Measurements from ENCODE around the gene AJM1. TPM values are rescaled to one million over a fixed set of nuclear protein-coding genes. Genes with fewer than 3 reads are reported as not detected.

Gene AJM1
- total RNA-seq, 1 experiment from 2014 or later, result 1.8 TPM

DNA sequence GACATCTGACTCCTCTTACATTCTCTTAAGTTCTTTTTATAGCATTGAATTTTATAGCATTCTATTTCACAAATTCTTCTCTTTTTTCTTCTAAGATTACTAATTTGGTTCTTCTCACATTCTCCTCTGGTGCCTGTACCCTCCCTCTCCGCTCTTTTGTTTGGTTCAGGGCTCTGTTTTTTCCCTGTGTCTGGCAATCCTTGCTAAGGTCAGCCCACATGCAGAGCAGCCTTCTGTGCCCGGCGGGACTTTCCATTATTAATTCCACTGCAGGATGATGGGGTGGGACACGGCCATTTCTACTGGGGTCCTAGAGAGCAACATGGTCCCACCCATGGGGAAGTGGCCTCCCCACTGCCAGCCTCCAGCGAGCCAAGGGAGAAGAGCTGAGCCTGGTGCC is 34.2 kb downstream of the AJM1 start:
- Histone ChIP-seq H3K79me1 (ENCODE audit: insufficient read depth, low read depth, low read length, poor library complexity, severe bottlenecking) (no peaks in the 10 kb centered on the region), H3K27me3 (ENCODE audit: insufficient read depth, low read length) (no peaks in the 10 kb centered on the region), H2BK5ac (ENCODE audit: insufficient read length, low read length) (no peak overlapping the region), H2BK120ac (ENCODE audit: low read depth, low read length, poor library complexity, severe bottlenecking) (no peak overlapping the region), H4K8ac (replicated peaks; ENCODE audit: insufficient read length, low read depth, low read length) (no peak overlapping the region), H3K27ac (ENCODE audit: insufficient read length, low read depth, low read length) (no peak overlapping the region), H2BK15ac (ENCODE audit: low read depth, low read length) (no peak overlapping the region), H3K4me2 (ENCODE audit: insufficient read depth, insufficient read length, low read length) (no peak overlapping the region), H3K9ac (ENCODE audit: extremely low read depth, insufficient read length, low read length) (no peak overlapping the region), H3T11ph (ENCODE audit: low read length) (no peak overlapping the region), H2BK12ac (ENCODE audit: insufficient read length, low read depth, low read length) (no peak overlapping the region), H3K9me3 (ENCODE audit: control insufficient read depth, low read depth, low read length) (peaks cover 9% of the 10 kb centered on the region), H3K18ac (ENCODE audit: insufficient read length, low read depth, low read length) (no peak overlapping the region), H4K20me1 (ENCODE audit: control insufficient read depth, insufficient read depth, insufficient read length) (no peaks in the 10 kb centered on the region), H3K56ac (ENCODE audit: insufficient read length, low read depth, low read length) (no peak overlapping the region), H3K14ac (ENCODE audit: insufficient read depth, low read length) (no peak overlapping the region), H2BK20ac (ENCODE audit: low read depth, low read length, poor library complexity, severe bottlenecking) (no peak overlapping the region), H2AK5ac (ENCODE audit: insufficient read length, low read length) (no peak overlapping the region), H4K91ac (ENCODE audit: insufficient read length, low read depth, low read length) (no peak overlapping the region), H3K4me1 (ENCODE audit: insufficient read depth, low read length) (no peaks in the 10 kb centered on the region), H3K23ac (ENCODE audit: insufficient read length, low read depth, low read length) (no peak overlapping the region), H2AFZ (ENCODE audit: low read length) (no peak overlapping the region), H3K4ac (ENCODE audit: low read depth, low read length) (no peak overlapping the region), H3K79me2 (ENCODE audit: insufficient read depth, low read length) (no peaks in the 10 kb centered on the region), H3K23me2 (ENCODE audit: insufficient read length, low read depth, low read length, poor library complexity, severe bottlenecking) (no peaks in the 10 kb centered on the region), H4K5ac (ENCODE audit: insufficient read length, low read depth, low read length) (no peak overlapping the region)
- H3K27ac Mint-ChIP-seq, result no peak overlapping the region
- TF ChIP-seq, protein P1, sequence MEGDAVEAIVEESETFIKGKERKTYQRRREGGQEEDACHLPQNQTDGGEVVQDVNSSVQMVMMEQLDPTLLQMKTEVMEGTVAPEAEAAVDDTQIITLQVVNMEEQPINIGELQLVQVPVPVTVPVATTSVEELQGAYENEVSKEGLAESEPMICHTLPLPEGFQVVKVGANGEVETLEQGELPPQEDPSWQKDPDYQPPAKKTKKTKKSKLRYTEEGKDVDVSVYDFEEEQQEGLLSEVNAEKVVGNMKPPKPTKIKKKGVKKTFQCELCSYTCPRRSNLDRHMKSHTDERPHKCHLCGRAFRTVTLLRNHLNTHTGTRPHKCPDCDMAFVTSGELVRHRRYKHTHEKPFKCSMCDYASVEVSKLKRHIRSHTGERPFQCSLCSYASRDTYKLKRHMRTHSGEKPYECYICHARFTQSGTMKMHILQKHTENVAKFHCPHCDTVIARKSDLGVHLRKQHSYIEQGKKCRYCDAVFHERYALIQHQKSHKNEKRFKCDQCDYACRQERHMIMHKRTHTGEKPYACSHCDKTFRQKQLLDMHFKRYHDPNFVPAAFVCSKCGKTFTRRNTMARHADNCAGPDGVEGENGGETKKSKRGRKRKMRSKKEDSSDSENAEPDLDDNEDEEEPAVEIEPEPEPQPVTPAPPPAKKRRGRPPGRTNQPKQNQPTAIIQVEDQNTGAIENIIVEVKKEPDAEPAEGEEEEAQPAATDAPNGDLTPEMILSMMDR (conservative IDR thresholded peaks at IDR 0.05), result no peak
- peaks cover 35% of the 10 kb centered on the region for H3K27me3 Mint-ChIP-seq (ENCODE audit: low read depth)
- no peak for DNase-seq
- H3K4me3 Mint-ChIP-seq, result no peak overlapping the region
- peaks cover 36 to 39% of the 10 kb centered on the region in 2 experiments for H3K9me3 Mint-ChIP-seq
- H3K4me1 Mint-ChIP-seq, result peaks cover 0 to 1% of the 10 kb centered on the region in 2 experiments; a peak in 2 of 4 replicates
- peaks cover 1 to 6% (median 5%) of the 10 kb centered on the region in 3 experiments; a peak in 5 of 7 replicates for H3K36me3 Mint-ChIP-seq (ENCODE audit: insufficient read depth in 1 of 3, low read depth in 3 of 3)
- no CpG with 5 or more reads among the region's 5 CpGs for WGBS (ENCODE audit: extremely low coverage, insufficient read length, low lambda C conversion rate)
